ENCODE data around the gene ZFPL1.

Gene ZFPL1

GRCh38 chr11:65083834-65084597 lies at the start of gene ZFPL1, which contains the start of gene CDCA5:
Gene ZFPL1 (plus strand): TSS chr11:65084222. CDS start chr11:65084699, 477 bp downstream.
Gene CDCA5 (minus strand): TSS chr11:65084040. CDS start chr11:65083978, 62 bp downstream.
- in situ Hi-C loops (cut with HindIII; ENCODE audit: low sequenced_read_pairs), result no loop called here

GRCh38 chr11:65034423-65034822 lies 49.6 kb upstream of the ZFPL1 start:
- in situ Hi-C loops (cut with HindIII; ENCODE audit: low sequenced_read_pairs), result no loop called here

- in situ Hi-C loops (cut with HindIII; ENCODE audit: low sequenced_read_pairs), result no loop called here
Observed at GRCh38 chr11:65035579-65035978, 48.4 kb upstream of the ZFPL1 start.

- in situ Hi-C loops (cut with HindIII; ENCODE audit: low sequenced_read_pairs), result no loop called here
Observed at GRCh38 chr11:65036931-65037330, 47.1 kb upstream of the ZFPL1 start.

GRCh38 chr11:65040520-65040846 lies 43.5 kb upstream of the ZFPL1 start:
- in situ Hi-C loops (cut with HindIII; ENCODE audit: low sequenced_read_pairs), result no loop called here

- in situ Hi-C loops (cut with HindIII; ENCODE audit: low sequenced_read_pairs), result no loop called here
Observed at GRCh38 chr11:65040847-65041622, 43.0 kb upstream of the ZFPL1 start, which contains the start of gene SAC3D1. Gene SAC3D1 (plus strand): TSS chr11:65041210. CDS start chr11:65041293, 83 bp downstream.

- in situ Hi-C loops (cut with HindIII; ENCODE audit: low sequenced_read_pairs), result no loop called here
Observed at GRCh38 chr11:65042891-65043290, 41.1 kb upstream of the ZFPL1 start.

- in situ Hi-C loops (cut with HindIII; ENCODE audit: low sequenced_read_pairs), result no loop called here
Observed at GRCh38 chr11:65043881-65044501, 40.0 kb upstream of the ZFPL1 start.

- in situ Hi-C loops (cut with HindIII; ENCODE audit: low sequenced_read_pairs), result no loop called here
Observed at GRCh38 chr11:65045061-65045460, 39.0 kb upstream of the ZFPL1 start.

- in situ Hi-C loops (cut with HindIII; ENCODE audit: low sequenced_read_pairs), result no loop called here
Observed at GRCh38 chr11:65045728-65046127, 38.3 kb upstream of the ZFPL1 start.

GRCh38 chr11:65047581-65048422 lies 36.2 kb upstream of the ZFPL1 start:
- in situ Hi-C loops (cut with HindIII; ENCODE audit: low sequenced_read_pairs), result no loop called here

GRCh38 chr11:65051398-65051858 lies 32.6 kb upstream of the ZFPL1 start:
- in situ Hi-C loops (cut with HindIII; ENCODE audit: low sequenced_read_pairs), result no loop called here

- in situ Hi-C loops (cut with HindIII; ENCODE audit: low sequenced_read_pairs), result no loop called here
Observed at GRCh38 chr11:65053827-65054508, 30.1 kb upstream of the ZFPL1 start.

- in situ Hi-C loops (cut with HindIII; ENCODE audit: low sequenced_read_pairs), result no loop called here
Observed at GRCh38 chr11:65055538-65055937, 28.5 kb upstream of the ZFPL1 start.

- in situ Hi-C loops (cut with HindIII; ENCODE audit: low sequenced_read_pairs), result no loop called here
Observed at GRCh38 chr11:65056999-65057398, 27.0 kb upstream of the ZFPL1 start.

GRCh38 chr11:65057526-65057925 lies 26.5 kb upstream of the ZFPL1 start:
- in situ Hi-C loops (cut with HindIII; ENCODE audit: low sequenced_read_pairs), result no loop called here

GRCh38 chr11:65058012-65058411 lies 26.0 kb upstream of the ZFPL1 start:
- in situ Hi-C loops (cut with HindIII; ENCODE audit: low sequenced_read_pairs), result no loop called here

GRCh38 chr11:65058419-65059054 lies 25.5 kb upstream of the ZFPL1 start, which contains the start of gene NAALADL1:
Gene NAALADL1 (minus strand): TSS chr11:65058553. CDS start chr11:65058521, 32 bp downstream.
- in situ Hi-C loops (cut with HindIII; ENCODE audit: low sequenced_read_pairs), result no loop called here

GRCh38 chr11:65059523-65059922 lies 24.5 kb upstream of the ZFPL1 start:
- in situ Hi-C loops (cut with HindIII; ENCODE audit: low sequenced_read_pairs), result no loop called here

Measured in DLD1 (cell line).